Uterus (tissue), 4 donors: ENCODE data around the gene IRAK1BP1. TPM values are rescaled to one million over a fixed set of nuclear protein-coding genes. Genes with fewer than 3 reads are reported as not detected.
"Not testable (repeated sequence)": the region's sequence is repeated elsewhere in the genome, so short reads cannot be mapped to it uniquely, and the experiment has no call there.

Experiments used
- DNase-seq, 2 donors: peaks; one replicate each; pipeline ENCODE4 v3.0.0-alpha.2; 2019 to 2020
- H3K27ac ChIP-seq, 2 donors: fragments of 200-600 bp; sonication (generic); 1 replicate in 1 of 2; 2 replicates in 1 of 2; pipeline ENCODE4 v1.5.1; 2016 to 2018
- H3K27me3 ChIP-seq, 2 donors: fragments of 200-600 bp; sonication (generic); one replicate each; pipeline ENCODE4 v1.5.1; 2018 to 2019; ENCODE audit warnings: control low read depth in 1 of 2
- H3K36me3 ChIP-seq, 2 donors: fragments of 200-600 bp; sonication (generic); one replicate each; pipeline ENCODE4 v1.5.1; 2019; ENCODE audit warnings: control low read depth in 1 of 2
- H3K4me1 ChIP-seq, 2 donors: fragments of 200-600 bp; sonication (generic); one replicate each; pipeline ENCODE4 v1.5.1; 2018 to 2019; ENCODE audit warnings: control low read depth in 1 of 2
- H3K4me3 ChIP-seq, 2 donors: fragments of 200-600 bp; sonication (generic); 1 replicate in 1 of 2; 2 replicates in 1 of 2; pipeline ENCODE4 v1.5.1; 2018 to 2019; ENCODE audit warnings: mild to moderate bottlenecking in 1 of 2
- H3K9me3 ChIP-seq, 2 donors: fragments of 200-600 bp; sonication (generic); one replicate each; pipeline ENCODE4 v1.5.1; 2019; ENCODE audit warnings: control low read depth in 1 of 2
- POLR2A ChIP-seq, 2 donors: fragments of 450-650 bp; IDR thresholded peaks; one replicate each; pipeline ENCODE4 v1.6.1; 2016; ENCODE audit warnings: antibody characterized with exemption in 2 of 2, mild to moderate bottlenecking in 1 of 2, moderate library complexity in 1 of 2
- intact Hi-C: fragments of 100-400 bp; cut with DNase I; formaldehyde crosslinking; loops from one replicate; pipeline ENCODE4 v1.15.1; 2023; ENCODE audit warnings: low total_unique reads
- total RNA-seq, 4 donors: library from RNA; depleted of rRNA in 3 of 4; stranded (reverse); fragments of >200 nt in 3 of 4; gene quantifications; one replicate each; pipeline versions ENCODE4 v1.1.0 to v1.2.4, GENCODE V29; 2014 to 2023
- TF ChIP-seq, protein P1 (sequence below), 4 experiments: fragments of 200-600 bp in 2 of 4; fragments of 450-650 bp in 2 of 4; sonication (generic) in 2 of 4; IDR thresholded peaks; one replicate each; pipeline ENCODE4 v1.5.1; 2016 to 2019; ENCODE audit warnings: antibody characterized with exemption in 4 of 4, mild to moderate bottlenecking in 2 of 4, moderate library complexity in 1 of 4
- donor health status: DM: yes; HTN: yes; CAD: no.

Gene IRAK1BP1
- total RNA-seq, 4 donors from 2014 or later = 3.2 to 20.0 (median 7.9) TPM

GRCh38 chr6:78844899-78845298 lies 22.5 kb upstream of the IRAK1BP1 start:
- H3K4me3 ChIP-seq = no peak overlapping the region
- no peaks in the 10 kb centered on the region for H3K9me3 ChIP-seq
- no peak for DNase-seq
- no peak overlapping the region for H3K27ac ChIP-seq
- TF ChIP-seq, protein P1, sequence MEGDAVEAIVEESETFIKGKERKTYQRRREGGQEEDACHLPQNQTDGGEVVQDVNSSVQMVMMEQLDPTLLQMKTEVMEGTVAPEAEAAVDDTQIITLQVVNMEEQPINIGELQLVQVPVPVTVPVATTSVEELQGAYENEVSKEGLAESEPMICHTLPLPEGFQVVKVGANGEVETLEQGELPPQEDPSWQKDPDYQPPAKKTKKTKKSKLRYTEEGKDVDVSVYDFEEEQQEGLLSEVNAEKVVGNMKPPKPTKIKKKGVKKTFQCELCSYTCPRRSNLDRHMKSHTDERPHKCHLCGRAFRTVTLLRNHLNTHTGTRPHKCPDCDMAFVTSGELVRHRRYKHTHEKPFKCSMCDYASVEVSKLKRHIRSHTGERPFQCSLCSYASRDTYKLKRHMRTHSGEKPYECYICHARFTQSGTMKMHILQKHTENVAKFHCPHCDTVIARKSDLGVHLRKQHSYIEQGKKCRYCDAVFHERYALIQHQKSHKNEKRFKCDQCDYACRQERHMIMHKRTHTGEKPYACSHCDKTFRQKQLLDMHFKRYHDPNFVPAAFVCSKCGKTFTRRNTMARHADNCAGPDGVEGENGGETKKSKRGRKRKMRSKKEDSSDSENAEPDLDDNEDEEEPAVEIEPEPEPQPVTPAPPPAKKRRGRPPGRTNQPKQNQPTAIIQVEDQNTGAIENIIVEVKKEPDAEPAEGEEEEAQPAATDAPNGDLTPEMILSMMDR (IDR thresholded peaks at IDR 0.05) = no peak
- no peak for TF ChIP-seq POLR2A (IDR thresholded peaks at IDR 0.05)
- H3K4me1 ChIP-seq = no peaks in the 10 kb centered on the region
- H3K27me3 ChIP-seq = no peaks in the 10 kb centered on the region
- intact Hi-C loops = no loop called here
- no peaks in the 10 kb centered on the region for H3K36me3 ChIP-seq

GRCh38 chr6:78845567-78845966 lies 21.8 kb upstream of the IRAK1BP1 start:
- Histone ChIP-seq H3K27ac (no peak overlapping the region), H3K36me3 (no peaks in the 10 kb centered on the region), H3K9me3 (no peaks in the 10 kb centered on the region), H3K4me3 (no peak overlapping the region), H3K27me3 (no peaks in the 10 kb centered on the region), H3K4me1 (no peaks in the 10 kb centered on the region)
- intact Hi-C loops = no loop called here
- TF ChIP-seq, protein P1 (IDR thresholded peaks at IDR 0.05) = no peak
- no peak for TF ChIP-seq POLR2A (IDR thresholded peaks at IDR 0.05)
- DNase-seq = no peak

- DNase-seq = no peak
- no peaks in the 10 kb centered on the region for H3K27me3 ChIP-seq
- TF ChIP-seq, protein P1 (IDR thresholded peaks at IDR 0.05) = no peak
- no peak for TF ChIP-seq POLR2A (IDR thresholded peaks at IDR 0.05)
Measured at GRCh38 chr6:78850621-78851020, 16.7 kb upstream of the IRAK1BP1 start.

DNA sequence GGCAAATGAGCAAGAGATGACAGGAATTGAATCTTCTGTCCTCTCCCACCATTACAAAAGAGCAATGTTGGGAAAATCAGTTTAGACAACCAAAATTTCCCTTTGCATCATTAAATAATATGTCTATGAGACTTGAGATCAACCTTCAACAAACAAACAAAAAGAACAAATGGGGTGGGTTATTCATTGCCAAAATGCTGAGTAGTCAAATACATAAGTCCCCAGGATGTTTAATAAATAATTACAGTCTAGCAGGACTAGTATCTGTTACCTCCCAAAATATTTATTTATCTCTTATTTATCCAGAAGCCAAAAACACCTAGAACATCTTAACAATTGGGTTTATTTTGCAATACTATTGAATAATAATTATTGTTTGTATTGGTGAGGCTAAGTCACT lies 16.2 kb upstream of the IRAK1BP1 start:
- Histone ChIP-seq H3K27me3 (no peaks in the 10 kb centered on the region), H3K36me3 (no peaks in the 10 kb centered on the region), H3K4me3 (no peak overlapping the region), H3K27ac (no peak overlapping the region), H3K9me3 (no peaks in the 10 kb centered on the region), H3K4me1 (no peaks in the 10 kb centered on the region)
- DNase-seq = no peak
- no peak for TF ChIP-seq POLR2A (IDR thresholded peaks at IDR 0.05)
- TF ChIP-seq, protein P1 (IDR thresholded peaks at IDR 0.05) = no peak
- intact Hi-C loops = no loop called here

More at GRCh38 chr6:78850621-78851020, 16.7 kb upstream of the IRAK1BP1 start:
- intact Hi-C loops = no loop called here
- H3K4me3 ChIP-seq = no peak overlapping the region
- H3K4me1 ChIP-seq = no peaks in the 10 kb centered on the region
- no peak overlapping the region for H3K27ac ChIP-seq
- no peaks in the 10 kb centered on the region for H3K36me3 ChIP-seq
- H3K9me3 ChIP-seq = no peaks in the 10 kb centered on the region

GRCh38 chr6:78854546-78854945 lies 12.8 kb upstream of the IRAK1BP1 start:
- Histone ChIP-seq H3K27me3 (no peaks in the 10 kb centered on the region), H3K36me3 (no peaks in the 10 kb centered on the region), H3K27ac (no peak overlapping the region), H3K9me3 (no peaks in the 10 kb centered on the region), H3K4me1 (no peaks in the 10 kb centered on the region), H3K4me3 (no peak overlapping the region)
- intact Hi-C loops = no loop called here
- no peak for DNase-seq
- no peak for TF ChIP-seq POLR2A (IDR thresholded peaks at IDR 0.05)
- TF ChIP-seq, protein P1 (IDR thresholded peaks at IDR 0.05) = no peak

DNA sequence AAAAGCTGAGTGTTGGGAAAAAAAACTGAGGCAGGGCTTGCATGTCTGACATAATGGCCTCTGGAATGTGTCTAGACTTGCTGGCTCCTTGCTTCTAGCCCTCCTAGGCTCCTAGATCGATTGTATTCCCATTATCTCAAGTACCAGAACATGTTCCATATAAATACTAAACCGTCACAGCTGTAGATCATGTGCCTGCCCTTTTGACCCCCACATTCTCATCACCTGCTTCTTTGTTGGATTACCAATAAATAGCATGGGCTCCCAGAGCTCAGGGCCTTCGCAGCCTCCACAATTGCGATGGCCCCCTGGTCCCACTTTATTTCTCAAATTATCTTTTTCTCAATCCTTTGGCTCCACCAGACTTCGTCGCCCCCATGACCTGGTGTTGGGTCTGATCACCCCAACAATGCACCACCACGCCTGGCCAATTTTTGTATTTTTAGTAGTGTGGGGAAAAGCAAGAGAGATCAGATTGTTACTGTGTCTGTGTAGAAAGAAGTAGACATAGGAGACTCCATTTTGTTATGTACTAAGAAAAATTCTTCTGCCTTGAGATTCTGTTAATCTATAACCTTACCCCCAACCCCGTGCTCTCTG lies 8.9 kb upstream of the IRAK1BP1 start:
- H3K36me3 ChIP-seq, H3K4me3 ChIP-seq, H3K9me3 ChIP-seq, intact Hi-C loops, H3K4me1 ChIP-seq, H3K27me3 ChIP-seq, DNase-seq, H3K27ac ChIP-seq: not testable (repeated sequence)
